Epithelial cell of proximal tubule (primary cell): ENCODE data around the gene SH2D7. TPM values are rescaled to one million over a fixed set of nuclear protein-coding genes. Genes with fewer than 3 reads are reported as not detected.

Experiments used
- DNase-seq: peaks from one replicate; pipeline ENCODE4 v3.0.0-alpha.2; 2011; ENCODE audit warnings: low read depth
- H3K4me3 ChIP-seq: 2 replicates; pipeline ENCODE4 v1.5.1; 2011; ENCODE audit warnings: low read depth, mild to moderate bottlenecking, low read length
- CTCF ChIP-seq: conservative IDR thresholded peaks from 2 replicates; pipeline ENCODE4 v1.5.1; 2012; ENCODE audit warnings: low read depth, mild to moderate bottlenecking, low read length
- total RNA-seq: library from RNA; depleted of rRNA; stranded (reverse); fragments of >200 nt; gene quantifications from 2 replicates; pipeline ENCODE4 v1.2.3, GENCODE V29; 2015

Gene SH2D7
- total RNA-seq, 1 donor from 2014 or later = not detected

DNA sequence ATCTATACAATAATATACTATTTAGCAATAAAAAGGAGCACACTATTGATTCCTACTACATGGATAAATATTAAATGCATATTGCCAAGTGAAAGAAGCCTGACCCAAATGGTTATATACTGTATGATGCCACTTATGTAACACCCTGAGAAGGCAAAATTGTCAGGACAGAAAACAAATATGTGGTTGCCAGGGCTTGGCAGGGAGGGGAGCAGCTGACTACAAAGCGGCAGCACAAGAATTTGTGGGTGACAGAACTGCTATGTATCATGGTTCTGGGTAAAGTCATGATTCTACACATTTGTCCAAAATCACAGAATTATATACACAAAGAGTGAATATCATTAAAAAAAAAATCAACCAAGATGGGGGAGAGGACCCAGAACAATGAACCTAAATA lies 37.4 kb upstream of the SH2D7 start:
- H3K4me3 ChIP-seq = no peak overlapping the region
- TF ChIP-seq CTCF = no peak
- DNase-seq = no peak

DNA sequence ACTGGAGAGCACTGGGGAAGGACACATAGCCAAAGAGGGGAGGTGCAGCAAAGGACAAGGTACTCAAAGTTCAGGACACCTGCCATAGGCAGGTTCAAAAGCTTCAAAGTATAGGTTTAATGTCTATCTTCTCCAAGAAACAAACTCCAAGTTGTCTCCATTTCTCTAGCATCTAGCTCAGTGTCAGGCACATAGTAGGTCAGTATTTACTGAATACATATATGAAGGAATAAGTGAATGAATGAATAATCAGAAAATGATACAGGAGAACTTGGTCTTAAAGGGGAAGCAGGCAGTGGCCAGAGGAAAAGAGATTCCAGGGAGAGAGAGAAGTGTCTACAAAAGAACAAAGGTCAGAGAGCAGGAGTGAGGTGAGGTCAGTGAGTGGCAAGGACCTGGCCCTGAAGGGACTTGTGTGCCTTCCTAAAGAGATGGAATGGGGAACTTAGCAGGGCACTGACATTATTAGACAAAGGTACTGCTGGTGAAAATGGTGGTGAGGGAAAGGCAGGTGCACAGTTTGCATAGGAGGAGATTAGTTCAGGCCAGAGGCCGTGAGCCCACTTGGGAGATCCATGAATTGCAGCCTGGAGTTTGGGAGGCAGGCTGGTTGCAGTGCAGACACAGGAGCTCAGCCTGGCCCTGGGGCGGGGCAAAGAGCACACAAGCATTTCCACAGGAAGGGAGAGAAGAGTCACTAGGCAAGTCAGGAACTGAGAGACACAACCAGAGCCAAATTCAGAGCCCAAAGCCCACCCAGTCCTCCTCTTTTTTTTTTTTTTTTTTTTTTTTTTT lies 36.2 kb upstream of the SH2D7 start:
- no peak for DNase-seq
- peak overlapping the region; percentile 12 for H3K4me3 ChIP-seq
- TF ChIP-seq CTCF = no peak

DNA sequence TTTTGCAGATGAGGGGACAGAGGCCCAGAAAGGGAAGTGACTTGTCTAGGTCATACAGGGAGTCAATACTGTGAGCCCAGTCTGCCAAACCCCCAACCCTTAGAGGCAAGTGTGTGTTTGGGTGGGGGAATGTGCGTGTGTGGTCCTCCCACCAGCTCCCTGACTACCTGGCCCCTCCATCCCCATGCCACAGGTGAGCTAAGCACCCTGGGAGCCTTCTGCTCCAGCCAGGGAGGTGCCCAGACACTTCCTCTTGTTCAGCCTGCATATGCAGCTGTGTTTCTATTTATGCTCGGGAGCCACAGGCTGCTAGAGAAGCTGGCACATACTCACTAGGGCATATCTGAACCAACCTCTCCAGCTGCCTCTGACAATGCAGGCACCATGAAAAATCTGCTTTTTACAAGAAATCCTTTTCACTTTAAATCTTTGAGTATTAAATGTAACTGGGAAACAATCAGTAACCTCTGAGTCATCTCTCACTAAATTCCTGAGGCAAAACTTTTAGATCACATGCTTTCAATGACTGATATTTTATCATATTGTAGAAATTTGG lies 35.6 kb upstream of the SH2D7 start:
- H3K4me3 ChIP-seq = peak overlapping the region; percentile 12
- DNase-seq = no peak
- no peak for TF ChIP-seq CTCF

DNA sequence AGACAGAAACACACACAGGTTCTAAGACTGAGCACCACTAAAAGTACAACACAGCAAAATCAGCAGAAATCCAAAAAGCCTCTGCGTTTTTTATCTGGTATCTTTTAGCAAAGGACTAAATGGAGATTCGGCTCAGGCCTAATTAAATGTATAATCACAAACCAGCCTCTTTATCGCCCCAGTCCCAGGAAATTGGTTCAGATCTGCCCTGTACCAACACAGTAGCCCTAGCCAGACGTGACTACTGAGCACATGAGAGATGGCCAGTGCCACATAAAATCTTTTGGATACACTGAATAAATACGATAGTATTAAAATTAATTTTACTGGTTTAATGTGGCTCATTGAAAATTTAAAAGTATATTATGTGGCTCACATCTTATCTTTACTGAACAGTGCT lies 34.6 kb upstream of the SH2D7 start:
- TF ChIP-seq CTCF = no peak
- no peak for DNase-seq
- H3K4me3 ChIP-seq = no peak overlapping the region

- TF ChIP-seq CTCF = no peak
- no peak overlapping the region for H3K4me3 ChIP-seq
- DNase-seq = no peak
These were observed 33.9 kb upstream of the SH2D7 start for GRCh38 chr15:78058401-78058935.

DNA sequence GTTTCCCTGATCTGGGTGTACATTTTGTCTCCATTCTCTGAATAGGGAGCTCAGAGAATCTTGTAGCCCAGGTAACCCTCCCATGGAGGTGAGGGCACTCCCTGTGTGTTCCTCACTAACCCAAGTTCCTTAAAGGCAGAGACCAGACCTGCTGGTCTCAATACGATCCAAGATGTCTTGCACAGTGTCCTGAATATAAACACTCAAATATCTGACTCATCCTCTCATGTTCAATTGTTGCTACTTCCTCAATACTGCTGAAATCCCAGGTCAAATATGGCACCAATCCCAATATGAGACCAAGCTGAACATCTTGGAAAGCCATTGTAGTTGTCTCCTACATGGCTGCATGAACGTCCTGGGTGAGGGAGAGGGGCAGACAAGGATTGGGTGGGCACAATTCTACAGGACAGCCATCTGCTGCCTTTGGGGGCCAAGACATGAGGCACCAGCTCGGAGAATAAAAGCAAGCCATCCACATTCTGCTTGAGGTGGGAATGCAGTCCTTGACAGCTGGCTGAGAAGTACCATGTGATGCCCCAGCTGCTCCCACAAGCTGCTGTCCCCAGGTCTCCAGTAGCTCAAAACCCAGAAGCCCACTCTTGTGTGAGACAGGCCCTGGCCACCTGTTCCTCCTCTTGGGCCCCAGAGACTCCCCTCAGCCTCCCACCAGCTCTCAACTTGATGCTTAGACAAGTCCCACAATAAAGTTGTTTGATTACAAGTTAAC lies 33.1 kb upstream of the SH2D7 start:
- TF ChIP-seq CTCF = no peak
- no peak for DNase-seq
- no peak overlapping the region for H3K4me3 ChIP-seq
